Common myeloid progenitor, CD34-positive (primary cell): ENCODE results near the gene SCTR.

Source experiments
- CTCF ChIA-PET: fragments of 350-600 bp; sonication (Branson Sonifier 250); formaldehyde crosslinking; loops from one replicate; lab custom pipeline; 2021; ENCODE audit warnings: antibody characterized with exemption; lab: Charles Lee
- POLR2A ChIA-PET: fragments of 350-600 bp; sonication (Branson Sonifier 250); formaldehyde crosslinking; loops from one replicate; lab custom pipeline; 2021; ENCODE audit warnings: antibody characterized with exemption; lab: Charles Lee
- DNase-seq, 3 donors: peaks; one replicate each; pipeline versions ENCODE4 v3.0.0 to v3.0.0-alpha.2; 2013
- H3K27ac ChIP-seq, 2 experiments: 1 replicate in 1 of 2; 2 replicates in 1 of 2; pipeline ENCODE4 v1.7.0; 2013; ENCODE audit warnings: inconsistent platforms in 2 of 2, low read length in 2 of 2, mild to moderate bottlenecking in 2 of 2, low read depth in 1 of 2, moderate library complexity in 1 of 2; ENCODE audit not compliant: severe bottlenecking in 2 of 2, insufficient read depth in 1 of 2, poor library complexity in 1 of 2
- H3K27me3 ChIP-seq, 5 experiments: replicated peaks in 2 of 5; 1 replicate in 3 of 5; 2 replicates in 2 of 5; pipeline versions ENCODE4 v1.6.1 to v1.7.0; 2013; ENCODE audit warnings: low read length in 4 of 5, mild to moderate bottlenecking in 2 of 5, moderate library complexity in 2 of 5, inconsistent platforms in 1 of 5; ENCODE audit not compliant: insufficient read depth in 5 of 5, control insufficient read depth in 4 of 5
- H3K36me3 ChIP-seq, 4 experiments: 1 replicate in 2 of 4; 2 replicates in 2 of 4; pipeline versions ENCODE4 v1.6.1 to v1.7.0; 2013; ENCODE audit warnings: low read length in 3 of 4, control low read depth in 1 of 4, mild to moderate bottlenecking in 1 of 4; ENCODE audit not compliant: control insufficient read depth in 4 of 4, insufficient read depth in 4 of 4
- H3K4me1 ChIP-seq, 4 experiments: 1 replicate in 3 of 4; 2 replicates in 1 of 4; pipeline versions ENCODE4 v1.6.1 to v1.7.1; 2013; ENCODE audit warnings: low read length in 3 of 4, mild to moderate bottlenecking in 3 of 4, control low read depth in 1 of 4, inconsistent platforms in 1 of 4, moderate library complexity in 1 of 4; ENCODE audit not compliant: control insufficient read depth in 4 of 4, insufficient read depth in 4 of 4; ENCODE audit errors: control extremely low read depth in 1 of 4
- H3K4me3 ChIP-seq, 7 experiments: 1 replicate in 4 of 7; 2 replicates in 3 of 7; pipeline versions ENCODE4 v1.5.1 to v1.7.0; 2013; ENCODE audit warnings: mild to moderate bottlenecking in 7 of 7, low read length in 6 of 7, moderate library complexity in 6 of 7, inconsistent platforms in 2 of 7, low read depth in 2 of 7, control low read depth in 1 of 7; ENCODE audit not compliant: insufficient read depth in 4 of 7, control insufficient read depth in 1 of 7; ENCODE audit errors: extremely low read depth in 1 of 7
- H3K9me3 ChIP-seq, 5 experiments: 1 replicate in 4 of 5; 2 replicates in 1 of 5; pipeline versions ENCODE4 v1.6.1 to v1.7.1; 2013; ENCODE audit warnings: low read length in 4 of 5, mild to moderate bottlenecking in 2 of 5, inconsistent platforms in 1 of 5, low read depth in 1 of 5, moderate library complexity in 1 of 5; ENCODE audit not compliant: control insufficient read depth in 4 of 5, insufficient read depth in 2 of 5; ENCODE audit errors: control extremely low read depth in 1 of 5
- WGBS: methylation state at CpG from one replicate; pipeline ENCODE4 v1.1.5; 2013; ENCODE audit not compliant: insufficient coverage; 5-methylcytosine and 5-hydroxymethylcytosine counted together

The SCTR gene

GRCh38 chr2:119402645-119403560 lies 121.4 kb downstream of the SCTR start:
- H3K4me1 ChIP-seq = peaks cover 0 to 4% (median 0%) of the 10 kb centered on the region in 4 experiments
- CTCF ChIA-PET = interaction anchor here (1.0 kb wide), 1 partner anchor 73 kb away, joined by 5 read pairs; no protein-coding TSS in a partner anchor

GRCh38 chr2:119402106-119402505 lies 122.2 kb downstream of the SCTR start:
- Histone ChIP-seq H3K36me3 (no peaks in the 10 kb centered on the region), H3K27ac (no peak overlapping the region), H3K4me1 (peaks cover 0 to 4% (median 0%) of the 10 kb centered on the region in 4 experiments), H3K27me3 (no peaks in the 10 kb centered on the region), H3K4me3 (no peak overlapping the region), H3K9me3 (no peaks in the 10 kb centered on the region)
- ChIA-PET CTCF (no interaction called here), POLR2A (no interaction called here)
- WGBS = 97% methylated on average over 5 of the region's 5 CpGs
- DNase-seq = no peak

More at GRCh38 chr2:119402645-119403560, 121.4 kb downstream of the SCTR start:
- 96% methylated on average over 9 of the region's 10 CpGs for WGBS
- POLR2A ChIA-PET = no interaction called here
- Histone ChIP-seq H3K9me3 (no peaks in the 10 kb centered on the region), H3K4me3 (no peak overlapping the region), H3K27me3 (no peaks in the 10 kb centered on the region), H3K36me3 (no peaks in the 10 kb centered on the region), H3K27ac (no peak overlapping the region)
- no peak for DNase-seq

GRCh38 chr2:119397196-119397595 lies 127.1 kb downstream of the SCTR start:
- no peak for DNase-seq

GRCh38 chr2:119393971-119394748 lies 130.1 kb downstream of the SCTR start:
- POLR2A ChIA-PET = no interaction called here
- 100% methylated on average over 1 of the region's 3 CpGs for WGBS
- Histone ChIP-seq H3K4me3 (no peak overlapping the region), H3K27me3 (no peaks in the 10 kb centered on the region), H3K27ac (no peak overlapping the region), H3K36me3 (no peaks in the 10 kb centered on the region), H3K4me1 (peaks cover 3 to 14% (median 8%) of the 10 kb centered on the region in 4 experiments), H3K9me3 (no peaks in the 10 kb centered on the region)
- CTCF ChIA-PET = no interaction called here
- DNase-seq = no peak

More at GRCh38 chr2:119397196-119397595, 127.1 kb downstream of the SCTR start:
- CTCF ChIA-PET = interaction anchor here (1.7 kb wide), 1 partner anchor 8 kb away, joined by 6 read pairs; no protein-coding TSS in a partner anchor
- no peak overlapping the region for H3K27ac ChIP-seq
- no peaks in the 10 kb centered on the region for H3K27me3 ChIP-seq
- H3K36me3 ChIP-seq = no peaks in the 10 kb centered on the region
- WGBS = 96% methylated on average over 6 of the region's 6 CpGs
- H3K4me3 ChIP-seq = no peak overlapping the region
- no peaks in the 10 kb centered on the region for H3K9me3 ChIP-seq
- POLR2A ChIA-PET = no interaction called here
- peaks cover 0 to 4% (median 0%) of the 10 kb centered on the region in 4 experiments for H3K4me1 ChIP-seq
